ENCODE measurements around the gene SERINC3. TPM values are rescaled to one million over a fixed set of nuclear protein-coding genes. Genes with fewer than 3 reads are reported as not detected.
A peak's percentile ranks its signal among the peaks of the same experiment; 100 is the strongest.

Gene SERINC3
- total RNA-seq, 4 donors from 2014 or later: 94.1 to 128 (median 113) TPM

DNA sequence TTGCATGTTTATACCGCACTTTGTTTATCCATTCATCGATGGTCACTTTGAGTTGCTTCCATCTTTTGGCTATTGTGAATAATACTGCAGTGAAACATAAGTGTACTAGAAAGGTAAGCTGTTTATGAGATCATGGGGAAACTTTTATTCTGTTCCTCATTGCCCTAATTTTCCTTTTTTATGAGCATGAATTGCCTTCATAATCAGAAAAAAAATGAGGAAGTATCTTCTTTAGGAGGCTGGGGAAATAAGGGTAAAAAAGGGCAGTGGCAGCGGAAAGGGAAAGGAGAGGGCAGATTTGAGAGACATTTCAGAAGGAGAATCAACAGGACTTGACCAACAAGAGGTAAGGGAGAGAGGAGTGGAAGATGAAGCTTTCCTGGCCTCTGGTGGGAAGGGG lies 14.3 kb upstream of the SERINC3 start:
- no peaks in the 10 kb centered on the region for H3K9me3 ChIP-seq
- WGBS: 90% methylated on average over 3 of the region's 3 CpGs
- DNase-seq (ENCODE audit: low spot score in 2 of 2): no peak
- no peaks in the 10 kb centered on the region for H3K36me3 ChIP-seq
- H3K4me3 ChIP-seq: no peak overlapping the region
- H3K4me1 ChIP-seq: peaks cover 19% of the 10 kb centered on the region
- TF ChIP-seq CTCF (IDR thresholded peaks at IDR 0.05): no peak
- no peak for TF ChIP-seq POLR2A (IDR thresholded peaks at IDR 0.05)
- H3K27me3 ChIP-seq: no peaks in the 10 kb centered on the region
- no peak overlapping the region for H3K27ac ChIP-seq

- DNase-seq (ENCODE audit: low spot score in 2 of 2): no peak
- no peaks in the 10 kb centered on the region for H3K9me3 ChIP-seq
- no peak overlapping the region for H3K4me3 ChIP-seq
- TF ChIP-seq EP300 (IDR thresholded peaks at IDR 0.05): no peak
- no peak for TF ChIP-seq POLR2AphosphoS5 (IDR thresholded peaks at IDR 0.05)
- TF ChIP-seq CTCF (IDR thresholded peaks at IDR 0.05): no peak
- no peak for TF ChIP-seq POLR2A (IDR thresholded peaks at IDR 0.05)
- no peaks in the 10 kb centered on the region for H3K36me3 ChIP-seq
- no peak overlapping the region for H3K27ac ChIP-seq
- 75% methylated on average over 4 of the region's 4 CpGs for whole genome bisulfite sequencing
- peaks cover 20% of the 10 kb centered on the region for H3K4me1 ChIP-seq
- no peaks in the 10 kb centered on the region for H3K27me3 ChIP-seq
Measured at GRCh38 chr20:44533928-44534327, 12.1 kb upstream of the SERINC3 start.

GRCh38 chr20:44532981-44533331 lies 11.1 kb upstream of the SERINC3 start:
- no peak for TF ChIP-seq POLR2A (IDR thresholded peaks at IDR 0.05)
- no peak for TF ChIP-seq EP300 (IDR thresholded peaks at IDR 0.05)
- TF ChIP-seq POLR2AphosphoS5 (IDR thresholded peaks at IDR 0.05): no peak
- TF ChIP-seq CTCF (IDR thresholded peaks at IDR 0.05): no peak
- Histone ChIP-seq H3K27ac (no peak overlapping the region), H3K36me3 (no peaks in the 10 kb centered on the region), H3K4me1 (peaks cover 20% of the 10 kb centered on the region), H3K9me3 (no peaks in the 10 kb centered on the region), H3K27me3 (no peaks in the 10 kb centered on the region), H3K4me3 (peak overlapping the region; percentile 94)
- no peak for DNase-seq (ENCODE audit: low spot score in 2 of 2)
- 48% methylated on average over 2 of the region's 2 CpGs for WGBS

- peak overlapping the region; percentile 94 for H3K4me3 ChIP-seq
- peak overlapping the region; percentile 68 for H3K27ac ChIP-seq
- no peak for TF ChIP-seq EP300 (IDR thresholded peaks at IDR 0.05)
- no peak for TF ChIP-seq POLR2AphosphoS5 (IDR thresholded peaks at IDR 0.05)
- H3K4me1 ChIP-seq: peaks cover 20% of the 10 kb centered on the region
- H3K36me3 ChIP-seq: no peaks in the 10 kb centered on the region
- no peak for DNase-seq (ENCODE audit: low spot score in 2 of 2)
- H3K9me3 ChIP-seq: no peaks in the 10 kb centered on the region
- WGBS: 9% methylated on average over 11 of the region's 11 CpGs
- H3K27me3 ChIP-seq: no peaks in the 10 kb centered on the region
Measured at GRCh38 chr20:44532259-44532980, 10.6 kb upstream of the SERINC3 start.

GRCh38 chr20:44528309-44528708 lies 6.4 kb upstream of the SERINC3 start:
- no peaks in the 10 kb centered on the region for H3K36me3 ChIP-seq
- whole genome bisulfite sequencing: 80% methylated on average over 6 of the region's 6 CpGs
- TF ChIP-seq POLR2AphosphoS5 (IDR thresholded peaks at IDR 0.05) (no peak), POLR2A (IDR thresholded peaks at IDR 0.05) (no peak), EP300 (IDR thresholded peaks at IDR 0.05) (no peak), CTCF (IDR thresholded peaks at IDR 0.05) (no peak)
- no peak overlapping the region for H3K27ac ChIP-seq
- H3K4me3 ChIP-seq: no peak overlapping the region
- no peaks in the 10 kb centered on the region for H3K9me3 ChIP-seq
- H3K4me1 ChIP-seq: peaks cover 20% of the 10 kb centered on the region
- H3K27me3 ChIP-seq: no peaks in the 10 kb centered on the region
- DNase-seq (ENCODE audit: low spot score in 2 of 2): no peak

Measured in suprapubic skin (tissue), 4 donors.